Esophagus squamous epithelium (tissue), 5 donors: Measurements from ENCODE around the gene CSMD2. TPM values are rescaled to one million over a fixed set of nuclear protein-coding genes. Genes with fewer than 3 reads are reported as not detected.

Source experiments
- DNase-seq: peaks from one replicate; lab custom pipeline; 2025; lab: John Stamatoyannopoulos, UW
- H3K27ac ChIP-seq, 4 donors: fragments of 200-600 bp; sonication (generic); one replicate each; pipeline ENCODE4 v1.5.1; 2016 to 2019; ENCODE audit warnings: mild to moderate bottlenecking in 1 of 4
- H3K27me3 ChIP-seq, 4 donors: fragments of 200-600 bp; sonication (generic); 1 replicate in 3 of 4; 2 replicates in 1 of 4; pipeline versions ENCODE4 v1.5.1 to v1.6.0; 2017 to 2021; ENCODE audit warnings: antibody characterized with exemption in 1 of 4
- H3K36me3 ChIP-seq, 3 donors: fragments of 200-600 bp; sonication (generic); one replicate each; pipeline ENCODE4 v1.5.1; 2016 to 2019
- H3K4me1 ChIP-seq, 3 donors: fragments of 200-600 bp; sonication (generic); one replicate each; pipeline ENCODE4 v1.5.1; 2017 to 2019
- H3K4me3 ChIP-seq, 4 donors: fragments of 200-600 bp; sonication (generic); 1 replicate in 3 of 4; 2 replicates in 1 of 4; pipeline ENCODE4 v1.5.1; 2016 to 2019; ENCODE audit warnings: mild to moderate bottlenecking in 2 of 4, moderate library complexity in 1 of 4
- H3K9me3 ChIP-seq, 3 donors: fragments of 200-600 bp; sonication (generic); one replicate each; pipeline ENCODE4 v1.5.1; 2016 to 2019
- POLR2A ChIP-seq, 4 donors: fragments of 450-650 bp; IDR thresholded peaks; one replicate each; pipeline ENCODE4 v1.6.1; 2017; ENCODE audit warnings: antibody characterized with exemption in 4 of 4, mild to moderate bottlenecking in 4 of 4, moderate library complexity in 3 of 4
- WGBS, 2 donors: methylation state at CpG; one replicate each; pipeline ENCODE4 v1.1.5; 2018; 5-methylcytosine and 5-hydroxymethylcytosine counted together
- intact Hi-C: fragments of 100-400 bp; cut with DNase I; formaldehyde crosslinking; loops from one replicate; pipeline ENCODE4 v1.15.0; 2022
- total RNA-seq, 4 donors: library from RNA; depleted of rRNA; stranded (reverse); fragments of >200 nt; gene quantifications; one replicate each; pipeline ENCODE4 v1.1.0, GENCODE V29; 2016
- TF ChIP-seq, protein P1 (sequence below), 6 experiments: fragments of 450-650 bp in 4 of 6; fragments of 200-600 bp in 2 of 6; sonication (generic) in 2 of 6; IDR thresholded peaks; one replicate each; pipeline ENCODE4 v1.5.1; 2016 to 2019; ENCODE audit warnings: antibody characterized with exemption in 6 of 6, mild to moderate bottlenecking in 4 of 6, moderate library complexity in 4 of 6
- donor health status: DM: yes; HTN: yes; CAD: no.

Gene CSMD2
- total RNA-seq, 4 donors from 2014 or later: under 0.01 to 0.13 TPM; not detected in 2

DNA sequence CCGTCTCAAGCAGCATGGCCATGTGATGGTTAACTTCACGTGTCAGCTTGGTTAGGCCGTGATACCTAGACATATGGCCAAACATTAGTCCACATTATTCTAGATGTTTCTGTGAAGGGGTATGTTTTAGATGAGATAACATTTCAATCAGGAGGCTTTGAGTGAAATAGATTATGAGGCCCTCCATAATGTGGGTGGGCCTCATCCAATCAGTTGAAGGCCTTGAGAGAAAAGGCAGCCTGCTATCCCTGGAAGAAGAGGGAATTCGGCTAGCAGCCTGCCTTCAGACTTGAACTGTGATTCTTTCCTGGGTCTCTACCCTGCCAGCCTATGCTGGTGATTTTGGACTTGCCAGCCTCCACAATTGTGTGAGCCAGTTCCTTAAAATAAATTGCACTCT, 602.5 kb downstream of the CSMD2 start:
- Histone ChIP-seq H3K27ac (no peak overlapping the region), H3K9me3 (no peaks in the 10 kb centered on the region), H3K36me3 (no peaks in the 10 kb centered on the region), H3K27me3 (peaks cover 0 to 5% (median 0%) of the 10 kb centered on the region in 4 donors), H3K4me3 (no peak overlapping the region), H3K4me1 (no peaks in the 10 kb centered on the region)
- TF ChIP-seq, protein P1, sequence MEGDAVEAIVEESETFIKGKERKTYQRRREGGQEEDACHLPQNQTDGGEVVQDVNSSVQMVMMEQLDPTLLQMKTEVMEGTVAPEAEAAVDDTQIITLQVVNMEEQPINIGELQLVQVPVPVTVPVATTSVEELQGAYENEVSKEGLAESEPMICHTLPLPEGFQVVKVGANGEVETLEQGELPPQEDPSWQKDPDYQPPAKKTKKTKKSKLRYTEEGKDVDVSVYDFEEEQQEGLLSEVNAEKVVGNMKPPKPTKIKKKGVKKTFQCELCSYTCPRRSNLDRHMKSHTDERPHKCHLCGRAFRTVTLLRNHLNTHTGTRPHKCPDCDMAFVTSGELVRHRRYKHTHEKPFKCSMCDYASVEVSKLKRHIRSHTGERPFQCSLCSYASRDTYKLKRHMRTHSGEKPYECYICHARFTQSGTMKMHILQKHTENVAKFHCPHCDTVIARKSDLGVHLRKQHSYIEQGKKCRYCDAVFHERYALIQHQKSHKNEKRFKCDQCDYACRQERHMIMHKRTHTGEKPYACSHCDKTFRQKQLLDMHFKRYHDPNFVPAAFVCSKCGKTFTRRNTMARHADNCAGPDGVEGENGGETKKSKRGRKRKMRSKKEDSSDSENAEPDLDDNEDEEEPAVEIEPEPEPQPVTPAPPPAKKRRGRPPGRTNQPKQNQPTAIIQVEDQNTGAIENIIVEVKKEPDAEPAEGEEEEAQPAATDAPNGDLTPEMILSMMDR (IDR thresholded peaks at IDR 0.05): no peak
- no peak for TF ChIP-seq POLR2A (IDR thresholded peaks at IDR 0.05)
- DNase-seq: no peak
- intact Hi-C loops: no loop called here
- 90 to 94% methylated on average over 3 to 4 of the region's 4 CpGs for WGBS, 2 donors

DNA sequence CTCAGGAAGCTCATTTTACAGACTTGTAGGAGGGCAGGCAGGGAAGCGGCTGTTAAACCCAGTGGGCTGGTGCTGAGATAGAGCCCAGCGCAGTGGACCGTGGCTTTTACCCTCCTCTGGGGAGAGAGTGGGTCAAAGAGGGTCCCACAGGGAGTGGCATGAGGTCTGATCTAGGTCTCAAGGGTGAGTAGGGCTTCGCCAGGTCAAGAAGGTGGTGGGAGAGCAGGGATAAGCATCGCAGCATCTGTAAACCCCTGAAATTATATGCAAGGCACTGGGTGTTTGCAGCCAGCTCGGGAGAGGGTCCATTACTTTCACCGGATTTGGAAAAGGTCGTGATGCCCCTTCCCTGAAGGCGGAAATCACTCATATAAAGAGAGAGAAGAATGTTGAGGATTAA, 603.5 kb downstream of the CSMD2 start:
- Histone ChIP-seq H3K4me1 (no peaks in the 10 kb centered on the region), H3K9me3 (no peaks in the 10 kb centered on the region), H3K36me3 (no peaks in the 10 kb centered on the region), H3K4me3 (no peak overlapping the region), H3K27ac (no peak overlapping the region), H3K27me3 (peaks cover 0 to 5% (median 0%) of the 10 kb centered on the region in 4 donors)
- intact Hi-C loops: no loop called here
- WGBS, 2 donors: 80 to 83% methylated on average over 9 of the region's 9 CpGs
- DNase-seq: no peak
- TF ChIP-seq, protein P1 (IDR thresholded peaks at IDR 0.05): no peak
- TF ChIP-seq POLR2A (IDR thresholded peaks at IDR 0.05): no peak

DNA sequence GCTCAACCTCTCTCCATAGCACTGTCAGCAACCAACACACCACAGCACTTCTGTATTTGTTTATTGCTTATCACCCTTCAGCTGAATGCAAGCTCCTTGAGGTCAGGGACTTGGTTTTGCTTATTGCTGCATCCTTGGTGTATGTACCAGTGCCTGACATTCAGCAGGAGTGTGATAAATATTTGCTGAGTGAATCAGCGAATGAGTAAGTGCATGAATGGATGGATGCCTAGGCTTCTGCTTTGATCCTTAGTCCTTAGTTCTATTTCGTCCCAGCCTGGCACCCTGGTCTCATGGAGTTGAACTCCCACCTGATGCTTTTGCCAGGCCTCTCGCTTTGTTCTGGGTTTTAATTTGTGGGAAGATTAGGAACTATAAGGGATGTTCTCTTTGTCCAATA, 604.4 kb downstream of the CSMD2 start:
- TF ChIP-seq POLR2A (IDR thresholded peaks at IDR 0.05): no peak
- TF ChIP-seq, protein P1 (IDR thresholded peaks at IDR 0.05): no peak
- WGBS, 2 donors: 68 to 69% methylated on average over 3 of the region's 3 CpGs
- DNase-seq: no peak

DNA sequence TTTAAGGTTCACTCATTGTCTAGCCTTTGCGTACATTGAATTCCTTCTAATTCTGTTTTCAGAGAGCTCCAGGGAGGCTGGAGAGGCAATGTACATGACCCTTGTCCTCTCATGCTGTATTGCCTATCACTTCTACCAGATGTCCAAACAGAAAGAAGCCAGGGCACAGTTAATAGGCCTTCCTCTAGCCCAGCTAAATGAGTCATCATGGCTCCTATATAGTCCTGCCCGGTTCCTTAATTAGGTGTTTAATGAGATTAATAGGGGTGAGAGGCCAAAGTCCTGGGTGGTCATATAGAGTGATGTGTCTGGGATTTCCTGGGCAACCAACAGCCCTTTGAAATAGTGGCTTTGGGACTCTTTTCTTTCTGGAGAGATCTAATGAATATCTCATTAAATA, 616.3 kb downstream of the CSMD2 start:
- H3K4me3 ChIP-seq: no peak overlapping the region
- DNase-seq: no peak
- H3K36me3 ChIP-seq: no peaks in the 10 kb centered on the region
- TF ChIP-seq, protein P1 (IDR thresholded peaks at IDR 0.05): no peak
- no peak for TF ChIP-seq POLR2A (IDR thresholded peaks at IDR 0.05)
- H3K9me3 ChIP-seq: peaks cover 0 to 24% (median 0%) of the 10 kb centered on the region in 3 donors
- intact Hi-C loops: no loop called here
- H3K27me3 ChIP-seq: peaks cover 0 to 11% (median 0%) of the 10 kb centered on the region in 4 donors
- no peak overlapping the region for H3K27ac ChIP-seq
- WGBS, 2 donors: 74 to 92% methylated on average over 2 of the region's 2 CpGs
- H3K4me1 ChIP-seq: no peaks in the 10 kb centered on the region

More for the DNA sequence above, 604.4 kb downstream of the CSMD2 start:
- Histone ChIP-seq H3K4me3 (no peak overlapping the region), H3K9me3 (no peaks in the 10 kb centered on the region), H3K27me3 (peaks cover 0 to 5% (median 0%) of the 10 kb centered on the region in 4 donors), H3K4me1 (no peaks in the 10 kb centered on the region), H3K36me3 (no peaks in the 10 kb centered on the region), H3K27ac (no peak overlapping the region)
- intact Hi-C loops: no loop called here

DNA sequence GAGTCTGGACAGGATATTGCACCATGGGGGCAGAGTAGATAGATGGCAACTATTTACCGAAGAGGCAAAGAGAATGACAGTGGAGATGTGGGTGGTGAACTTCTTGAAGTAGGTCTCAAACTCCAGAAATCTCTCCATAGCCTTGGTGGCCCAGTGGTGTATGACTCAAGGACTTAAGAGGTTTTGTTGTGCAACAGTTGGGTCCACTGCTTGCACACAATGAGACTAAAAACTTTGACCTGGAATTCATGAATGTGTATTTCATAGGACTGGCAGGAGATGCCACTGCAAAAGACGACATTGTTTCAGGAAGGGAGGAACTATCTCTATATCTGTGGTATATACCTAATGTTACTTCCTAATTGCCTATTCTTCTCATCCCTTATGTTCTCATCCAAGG, 616.7 kb downstream of the CSMD2 start:
- H3K4me3 ChIP-seq: no peak overlapping the region
- H3K9me3 ChIP-seq: peaks cover 0 to 24% (median 0%) of the 10 kb centered on the region in 3 donors
- TF ChIP-seq, protein P1 (IDR thresholded peaks at IDR 0.05): no peak
- no peak for TF ChIP-seq POLR2A (IDR thresholded peaks at IDR 0.05)
- no peaks in the 10 kb centered on the region for H3K36me3 ChIP-seq
- WGBS, 2 donors: 65 to 88% methylated on average over 2 of the region's 2 CpGs
- peaks cover 0 to 11% (median 0%) of the 10 kb centered on the region in 4 donors for H3K27me3 ChIP-seq
- no peak for DNase-seq
- no peak overlapping the region for H3K27ac ChIP-seq
- intact Hi-C loops: no loop called here
- H3K4me1 ChIP-seq: no peaks in the 10 kb centered on the region
